ENCODE measurements around the gene CCDC12. TPM values are rescaled to one million over a fixed set of nuclear protein-coding genes. Genes with fewer than 3 reads are reported as not detected.

Gene CCDC12
- total and polyA plus RNA-seq, 9 of the 15 experiments (the other 6 are each of a cell fraction or from before 2014, with no cell fraction given) = 8.9 to 201 (median 86.9) TPM

DNA sequence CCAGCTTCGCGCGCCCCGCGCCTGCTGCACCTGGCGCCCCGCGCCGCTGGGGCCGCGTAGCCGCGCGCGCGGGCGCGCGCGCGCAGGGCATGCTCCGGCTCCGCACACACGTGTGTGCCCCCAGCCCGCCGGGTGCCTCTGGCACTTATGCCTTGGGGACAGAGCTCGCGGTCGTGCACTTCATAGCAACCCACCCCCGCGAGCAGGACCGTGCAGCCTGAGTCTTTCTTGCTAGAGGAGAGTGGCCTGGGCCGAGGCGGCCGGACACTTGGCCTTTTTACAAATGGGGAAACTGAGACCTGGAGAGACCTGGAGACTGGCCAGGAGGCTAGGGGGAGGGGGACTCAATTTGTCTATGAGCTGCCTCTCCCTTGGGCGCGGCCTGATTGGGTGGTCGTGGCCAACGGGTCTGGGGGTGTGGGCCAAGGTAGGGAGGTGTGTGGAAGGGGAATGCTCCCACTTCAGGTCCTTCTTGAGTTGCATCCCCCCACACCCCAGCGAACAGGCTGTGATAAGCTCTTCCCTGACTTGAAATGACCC lies 3.5 kb upstream of the CCDC12 start (continued):
- no peak for TF ChIP-seq ZBTB2 (IDR thresholded peaks at IDR 0.05)
- TF ChIP-seq ZBTB7A (IDR thresholded peaks at IDR 0.05; ENCODE audit: borderline replicate concordance, control insufficient read depth, low read depth, low read length) = 0 out of 2 replicates have a peak, but pooled peaks have one; percentile 47
- peak; percentile 60 for TF ChIP-seq SAP30 (IDR thresholded peaks at IDR 0.05; ENCODE audit: borderline replicate concordance, insufficient read depth, low read depth, low read length, poor library complexity, severe bottlenecking)
- 0 out of 2 replicates have a peak, but pooled peaks have one; percentile 10 for TF ChIP-seq NFIC (IDR thresholded peaks at IDR 0.05)
- 0 out of 2 replicates have a peak, but pooled peaks have one; percentile 44 for TF ChIP-seq BCOR (IDR thresholded peaks at IDR 0.05)
- TF ChIP-seq, protein P1, sequence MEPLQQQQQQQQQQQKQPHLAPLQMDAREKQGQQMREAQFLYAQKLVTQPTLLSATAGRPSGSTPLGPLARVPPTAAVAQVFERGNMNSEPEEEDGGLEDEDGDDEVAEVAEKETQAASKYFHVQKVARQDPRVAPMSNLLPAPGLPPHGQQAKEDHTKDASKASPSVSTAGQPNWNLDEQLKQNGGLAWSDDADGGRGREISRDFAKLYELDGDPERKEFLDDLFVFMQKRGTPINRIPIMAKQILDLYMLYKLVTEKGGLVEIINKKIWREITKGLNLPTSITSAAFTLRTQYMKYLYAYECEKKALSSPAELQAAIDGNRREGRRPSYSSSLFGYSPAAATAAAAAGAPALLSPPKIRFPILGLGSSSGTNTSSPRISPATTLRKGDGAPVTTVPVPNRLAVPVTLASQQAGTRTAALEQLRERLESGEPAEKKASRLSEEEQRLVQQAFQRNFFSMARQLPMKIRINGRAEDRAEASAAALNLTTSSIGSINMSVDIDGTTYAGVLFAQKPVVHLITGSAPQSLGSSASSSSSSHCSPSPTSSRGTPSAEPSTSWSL (CRISPR knock-in tag; IDR thresholded peaks at IDR 0.05; ENCODE audit: borderline replicate concordance) = no peak
- peak; percentile 17; the same call in 1 of the 2 replicates for TF ChIP-seq CXXC5 (CRISPR knock-in tag; IDR thresholded peaks at IDR 0.05)
- 0 out of 2 replicates have a peak, but pooled peaks have one; percentile 54 for TF ChIP-seq KAT7 (CRISPR knock-in tag; IDR thresholded peaks at IDR 0.05; ENCODE audit: borderline replicate concordance)
- TF ChIP-seq, protein P2, sequence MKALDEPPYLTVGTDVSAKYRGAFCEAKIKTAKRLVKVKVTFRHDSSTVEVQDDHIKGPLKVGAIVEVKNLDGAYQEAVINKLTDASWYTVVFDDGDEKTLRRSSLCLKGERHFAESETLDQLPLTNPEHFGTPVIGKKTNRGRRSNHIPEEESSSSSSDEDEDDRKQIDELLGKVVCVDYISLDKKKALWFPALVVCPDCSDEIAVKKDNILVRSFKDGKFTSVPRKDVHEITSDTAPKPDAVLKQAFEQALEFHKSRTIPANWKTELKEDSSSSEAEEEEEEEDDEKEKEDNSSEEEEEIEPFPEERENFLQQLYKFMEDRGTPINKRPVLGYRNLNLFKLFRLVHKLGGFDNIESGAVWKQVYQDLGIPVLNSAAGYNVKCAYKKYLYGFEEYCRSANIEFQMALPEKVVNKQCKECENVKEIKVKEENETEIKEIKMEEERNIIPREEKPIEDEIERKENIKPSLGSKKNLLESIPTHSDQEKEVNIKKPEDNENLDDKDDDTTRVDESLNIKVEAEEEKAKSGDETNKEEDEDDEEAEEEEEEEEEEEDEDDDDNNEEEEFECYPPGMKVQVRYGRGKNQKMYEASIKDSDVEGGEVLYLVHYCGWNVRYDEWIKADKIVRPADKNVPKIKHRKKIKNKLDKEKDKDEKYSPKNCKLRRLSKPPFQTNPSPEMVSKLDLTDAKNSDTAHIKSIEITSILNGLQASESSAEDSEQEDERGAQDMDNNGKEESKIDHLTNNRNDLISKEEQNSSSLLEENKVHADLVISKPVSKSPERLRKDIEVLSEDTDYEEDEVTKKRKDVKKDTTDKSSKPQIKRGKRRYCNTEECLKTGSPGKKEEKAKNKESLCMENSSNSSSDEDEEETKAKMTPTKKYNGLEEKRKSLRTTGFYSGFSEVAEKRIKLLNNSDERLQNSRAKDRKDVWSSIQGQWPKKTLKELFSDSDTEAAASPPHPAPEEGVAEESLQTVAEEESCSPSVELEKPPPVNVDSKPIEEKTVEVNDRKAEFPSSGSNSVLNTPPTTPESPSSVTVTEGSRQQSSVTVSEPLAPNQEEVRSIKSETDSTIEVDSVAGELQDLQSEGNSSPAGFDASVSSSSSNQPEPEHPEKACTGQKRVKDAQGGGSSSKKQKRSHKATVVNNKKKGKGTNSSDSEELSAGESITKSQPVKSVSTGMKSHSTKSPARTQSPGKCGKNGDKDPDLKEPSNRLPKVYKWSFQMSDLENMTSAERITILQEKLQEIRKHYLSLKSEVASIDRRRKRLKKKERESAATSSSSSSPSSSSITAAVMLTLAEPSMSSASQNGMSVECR (CRISPR knock-in tag; IDR thresholded peaks at IDR 0.05) = peak; percentile 8; the same call in 1 of the 2 replicates
- TF ChIP-seq, protein P3, sequence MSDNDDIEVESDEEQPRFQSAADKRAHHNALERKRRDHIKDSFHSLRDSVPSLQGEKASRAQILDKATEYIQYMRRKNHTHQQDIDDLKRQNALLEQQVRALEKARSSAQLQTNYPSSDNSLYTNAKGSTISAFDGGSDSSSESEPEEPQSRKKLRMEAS (CRISPR knock-in tag; IDR thresholded peaks at IDR 0.05) = peak; percentile 58; the same call in 1 of the 2 replicates
